ENCODE data around the gene LTBP2. TPM values are rescaled to one million over a fixed set of nuclear protein-coding genes. Genes with fewer than 3 reads are reported as not detected.

LTBP2 gene
- total and polyA plus RNA-seq, 2 of the 8 experiments (the other 6 are each of a cell fraction or from before 2014, with no cell fraction given): 0.48 to 0.89 TPM

GRCh38 chr14:74532246-74532645 lies 79.8 kb downstream of the LTBP2 start:
- Histone ChIP-seq H3K9ac (replicated peaks in 1 of 4; ENCODE audit: extremely low read depth in 1 of 4, low read depth in 3 of 4, low read length in 3 of 4) (no peak overlapping the region), H2AFZ (ENCODE audit: low read length) (no peak overlapping the region), H2BK12ac (ENCODE audit: low read depth, low read length) (no peak overlapping the region), H3K56ac (replicated peaks; ENCODE audit: insufficient read length, low read depth, low read length) (no peak overlapping the region), H2AK5ac (ENCODE audit: low read depth, low read length) (0 out of 2 replicates have a peak overlapping the region, but pooled peaks have one; percentile 53), H4K8ac (ENCODE audit: extremely low read depth, insufficient read depth, low read length) (peak overlapping the region; percentile 84; the same call in 1 of the 2 replicates), H2BK15ac (ENCODE audit: low read length) (no peak overlapping the region), H3K9me3 (ENCODE audit: insufficient read depth in 2 of 2, low read depth in 1 of 2, low read length in 1 of 2) (no peaks in the 10 kb centered on the region), H3K4ac (replicated peaks; ENCODE audit: insufficient read length, low read depth, low read length) (no peak overlapping the region), H4K20me1 (replicated peaks in 1 of 2; ENCODE audit: control insufficient read depth in 1 of 2, insufficient read depth in 2 of 2, low read length in 2 of 2) (no peaks in the 10 kb centered on the region), H3K23me2 (ENCODE audit: low read depth, low read length) (no peaks in the 10 kb centered on the region), H3K4me2 (ENCODE audit: insufficient read depth in 1 of 2, low read depth in 2 of 2, low read length in 2 of 2) (no peak overlapping the region), H2BK20ac (ENCODE audit: low read length) (no peak overlapping the region), H3K18ac (ENCODE audit: extremely low read depth, low read length) (no peak overlapping the region), H3K14ac (ENCODE audit: insufficient read length) (no peak overlapping the region), H3K27me3 (replicated peaks in 1 of 4; ENCODE audit: control insufficient read depth in 3 of 4, extremely low read depth in 1 of 4, insufficient read depth in 3 of 4, low read length in 3 of 4) (no peaks in the 10 kb centered on the region), H3K79me2 (ENCODE audit: control insufficient read depth in 1 of 2, insufficient read depth in 2 of 2, low read length in 2 of 2) (no peaks in the 10 kb centered on the region), H4K91ac (replicated peaks; ENCODE audit: insufficient read length, low read length) (no peak overlapping the region), H3K23ac (ENCODE audit: insufficient read length) (no peak overlapping the region), H3K27ac (ENCODE audit: low read depth, low read length) (no peak overlapping the region), H4K5ac (ENCODE audit: insufficient read length, low read depth, low read length) (no peak overlapping the region), H3K4me3 (ENCODE audit: extremely low read depth in 1 of 4, insufficient read depth in 2 of 4, low read depth in 3 of 4, low read length in 4 of 4) (no peak overlapping the region), H3K36me3 (ENCODE audit: control insufficient read depth in 2 of 4, insufficient read depth in 4 of 4, low read length in 3 of 4) (no peaks in the 10 kb centered on the region), H3K79me1 (ENCODE audit: low read depth, low read length) (no peaks in the 10 kb centered on the region), H2BK5ac (ENCODE audit: low read depth, low read length) (no peak overlapping the region), H2BK120ac (replicated peaks; ENCODE audit: low read depth, low read length) (no peak overlapping the region), H3K4me1 (replicated peaks in 1 of 4; ENCODE audit: control insufficient read depth in 3 of 4, insufficient read depth in 4 of 4, low read length in 3 of 4) (no peaks in the 10 kb centered on the region; a peak in 2 of 7 replicates)
- FAIRE-seq: no peak
- ChIA-PET CTCF (ENCODE audit: partially characterized antibody) (interaction anchor here (0.8 to 8.3 kb wide), 14 partner anchors 8 to 86 kb away, joined by 3 to 49 read pairs (median 6); partner anchors contain the start of gene LTBP2), POLR2A (ENCODE audit: partially characterized antibody) (interaction anchor here (0.9 to 2.1 kb wide), 4 partner anchors 9 to 36 kb away, joined by 3 to 7 read pairs (median 3); no protein-coding TSS in a partner anchor)
- 91% methylated on average over 10 of the region's 10 CpGs; no CpG with 5 or more reads in 1 of the 2 experiments for WGBS, 2 experiments (ENCODE audit: extremely low coverage in 1 of 2, insufficient coverage in 1 of 2, insufficient read length in 1 of 2, insufficient replicate concordance in 2 of 2, low coverage in 1 of 2, low lambda C conversion rate in 2 of 2, missing lambda C conversion rate in 1 of 2)
- DNase-seq (ENCODE audit: low read depth in 1 of 2, low spot score in 2 of 2): no peak
- TF ChIP-seq ATF3 (IDR thresholded peaks at IDR 0.05; ENCODE audit: insufficient read depth, low read depth, low read length) (no peak), BCL11A (IDR thresholded peaks at IDR 0.05; ENCODE audit: low read depth in 2 of 2, low read length in 2 of 2) (no peak), BACH1 (IDR thresholded peaks at IDR 0.05; ENCODE audit: low read length) (no peak), SRF (IDR thresholded peaks at IDR 0.05; ENCODE audit: low read depth, low read length) (no peak), RBBP5 (IDR thresholded peaks at IDR 0.05; ENCODE audit: borderline replicate concordance, low read depth, low read length) (no peak), NANOG (IDR thresholded peaks at IDR 0.05; ENCODE audit: insufficient read depth, low read depth, low read length, poor library complexity, severe bottlenecking) (no peak), MAFK (IDR thresholded peaks at IDR 0.05; ENCODE audit: low read depth, low read length) (no peak)

Measured in H1 (cell line).